T-cell (primary cell): ENCODE data around the gene PLCB1. TPM values are rescaled to one million over a fixed set of nuclear protein-coding genes. Genes with fewer than 3 reads are reported as not detected.

Experiments used
- ATAC-seq, 4 experiments: fragments of 200-7000 bp in 3 of 4; fragments of 150-1000 bp in 1 of 4; cut with Tn5 transposase; replicated peaks in 1 of 4; 1 replicate in 3 of 4; 2 replicates in 1 of 4; pipeline ENCODE4 v1.10.0; 2021; ENCODE audit warnings: moderate library complexity in 3 of 4, mild to moderate bottlenecking in 2 of 4, moderate number of reproducible peaks in 1 of 4
- CTCF ChIA-PET, 2 donors: fragments of 300-600 bp; sonication (Branson Sonifier 250); formaldehyde crosslinking; loops; one replicate each; lab custom pipeline; 2022; ENCODE audit warnings: antibody characterized with exemption in 2 of 2; lab: Charles Lee
- POLR2A ChIA-PET, 2 donors: fragments of 300-600 bp; sonication (Branson Sonifier 250); formaldehyde crosslinking; loops; one replicate each; lab custom pipeline; 2022; ENCODE audit warnings: antibody characterized with exemption in 2 of 2; lab: Charles Lee
- DNase-seq, 35 experiments: peaks; one replicate each; pipeline versions ENCODE4 v3.0.0 to v3.0.0-alpha.2; 2013 to 2023
- H3K27ac ChIP-seq: one replicate; pipeline ENCODE4 v1.5.1; 2013; ENCODE audit warnings: low read length
- H3K27me3 ChIP-seq, 2 experiments: replicated peaks in 1 of 2; 1 replicate in 1 of 2; 2 replicates in 1 of 2; pipeline versions ENCODE4 v1.6.1 to v1.7.0; 2013; ENCODE audit warnings: low read length in 1 of 2, mixed read lengths in 1 of 2; ENCODE audit not compliant: control insufficient read depth in 2 of 2, insufficient read depth in 2 of 2; ENCODE audit errors: extremely low read depth in 1 of 2
- H3K36me3 ChIP-seq, 2 donors: 1 replicate in 1 of 2; 2 replicates in 1 of 2; pipeline versions ENCODE4 v1.6.1 to v1.7.0; 2013; ENCODE audit warnings: low read length in 1 of 2; ENCODE audit not compliant: control insufficient read depth in 2 of 2, insufficient read depth in 1 of 2; ENCODE audit errors: extremely low read depth in 1 of 2
- H3K4me1 ChIP-seq, 2 experiments: 1 replicate in 1 of 2; 2 replicates in 1 of 2; pipeline versions ENCODE4 v1.6.1 to v1.7.0; 2013; ENCODE audit warnings: low read length in 2 of 2, mixed read lengths in 1 of 2; ENCODE audit not compliant: insufficient read depth in 2 of 2, control insufficient read depth in 1 of 2; ENCODE audit errors: extremely low read depth in 1 of 2
- H3K4me3 ChIP-seq, 2 donors: 1 replicate in 1 of 2; 2 replicates in 1 of 2; pipeline versions ENCODE4 v1.5.1 to v1.7.0; 2013; ENCODE audit warnings: mild to moderate bottlenecking in 2 of 2, low read length in 1 of 2, moderate library complexity in 1 of 2; ENCODE audit not compliant: control insufficient read depth in 1 of 2; ENCODE audit errors: extremely low read depth in 1 of 2
- H3K9me3 ChIP-seq: 2 replicates; pipeline ENCODE4 v1.7.0; 2013
- H3K27ac Mint-ChIP-seq, 2 donors: one replicate each; pipeline ENCODE4 v1.8.0; 2020 to 2021; ENCODE audit warnings: mild to moderate bottlenecking in 2 of 2, mixed read lengths in 2 of 2
- H3K27me3 Mint-ChIP-seq, 2 donors: one replicate each; pipeline ENCODE4 v1.8.0; 2021 to 2022; ENCODE audit warnings: mixed read lengths in 2 of 2
- H3K36me3 Mint-ChIP-seq: one replicate; pipeline ENCODE4 v1.8.0; 2021; ENCODE audit warnings: mixed read lengths
- H3K4me1 Mint-ChIP-seq, 3 donors: one replicate each; pipeline ENCODE4 v1.8.0; 2020 to 2022; ENCODE audit warnings: mixed read lengths in 3 of 3, mild to moderate bottlenecking in 1 of 3
- H3K4me3 Mint-ChIP-seq, 3 donors: one replicate each; pipeline ENCODE4 v1.8.0; 2020 to 2022; ENCODE audit warnings: mild to moderate bottlenecking in 3 of 3, mixed read lengths in 3 of 3, moderate library complexity in 3 of 3
- H3K9me3 Mint-ChIP-seq, 3 donors: one replicate each; pipeline ENCODE4 v1.8.0; 2020 to 2022; ENCODE audit warnings: mixed read lengths in 3 of 3
- WGBS: methylation state at CpG from one replicate; pipeline ENCODE4 v1.1.5; 2013; ENCODE audit warnings: missing lambda C conversion rate; ENCODE audit not compliant: insufficient coverage; 5-methylcytosine and 5-hydroxymethylcytosine counted together
- total RNA-seq, 35 experiments: library from RNA in 6 of 35; stranded (reverse) in 6 of 35; fragments of 120-200 nt in 1 of 35; gene quantifications; one replicate each; pipeline versions ENCODE4 v1.2.1 to v1.2.4 and lab custom pipeline; 2013 to 2026

Gene PLCB1
- total RNA-seq, 5 donors from 2014 or later (not counting 1 experiment from before 2014, with no cell fraction given), result 3.3 to 15.1 (median 7.4) TPM

- H3K4me1 ChIP-seq, result no peaks in the 10 kb centered on the region
- no peaks in the 10 kb centered on the region for H3K36me3 ChIP-seq
- no peak for ATAC-seq
- Mint-ChIP-seq H3K4me3 (no peak overlapping the region), H3K36me3 (peaks cover 9% of the 10 kb centered on the region), H3K27me3 (no peaks in the 10 kb centered on the region), H3K9me3 (no peaks in the 10 kb centered on the region), H3K27ac (no peak overlapping the region), H3K4me1 (no peaks in the 10 kb centered on the region)
- no peak for DNase-seq
- ChIA-PET POLR2A (no interaction called here), CTCF (interaction anchor here in 1 of 2 donors (0.5 kb wide), 1 partner anchor 26 kb away, joined by 4 read pairs; no protein-coding TSS in a partner anchor)
- H3K4me3 ChIP-seq, result no peak overlapping the region
- no peak overlapping the region for H3K27ac ChIP-seq
- no peaks in the 10 kb centered on the region for H3K27me3 ChIP-seq
- WGBS, result 67% methylated on average over 1 of the region's 1 CpG
- no peaks in the 10 kb centered on the region for H3K9me3 ChIP-seq
These were observed 514.6 kb downstream of the PLCB1 start for GRCh38 chr20:8646716-8647115.

GRCh38 chr20:8647961-8648441 lies 515.9 kb downstream of the PLCB1 start:
- Histone ChIP-seq H3K4me3 (no peak overlapping the region), H3K27me3 (no peaks in the 10 kb centered on the region), H3K4me1 (no peaks in the 10 kb centered on the region), H3K36me3 (no peaks in the 10 kb centered on the region), H3K27ac (no peak overlapping the region), H3K9me3 (no peaks in the 10 kb centered on the region)
- ChIA-PET POLR2A (no interaction called here), CTCF (no interaction called here)
- no peak overlapping the region for H3K27ac Mint-ChIP-seq
- H3K9me3 Mint-ChIP-seq, result no peaks in the 10 kb centered on the region
- H3K27me3 Mint-ChIP-seq, result no peaks in the 10 kb centered on the region
- peaks cover 9% of the 10 kb centered on the region for H3K36me3 Mint-ChIP-seq
- ATAC-seq, result no peak
- WGBS, result 86% methylated on average over 1 of the region's 5 CpGs
- DNase-seq, result no peak
- no peak overlapping the region for H3K4me3 Mint-ChIP-seq
- H3K4me1 Mint-ChIP-seq, result no peaks in the 10 kb centered on the region

- no peak overlapping the region for H3K27ac Mint-ChIP-seq
- H3K4me3 ChIP-seq, result no peak overlapping the region
- CTCF ChIA-PET, result no interaction called here
- no peak for ATAC-seq
- H3K36me3 Mint-ChIP-seq, result peaks cover 9% of the 10 kb centered on the region
- no peaks in the 10 kb centered on the region for H3K9me3 Mint-ChIP-seq
- H3K27ac ChIP-seq, result no peak overlapping the region
- H3K27me3 Mint-ChIP-seq, result no peaks in the 10 kb centered on the region
- no peak overlapping the region for H3K4me3 Mint-ChIP-seq
- no peaks in the 10 kb centered on the region for H3K27me3 ChIP-seq
- DNase-seq, result no peak
- no peaks in the 10 kb centered on the region for H3K36me3 ChIP-seq
- no peaks in the 10 kb centered on the region for H3K9me3 ChIP-seq
- H3K4me1 ChIP-seq, result no peaks in the 10 kb centered on the region
- POLR2A ChIA-PET, result no interaction called here
- no peaks in the 10 kb centered on the region for H3K4me1 Mint-ChIP-seq
- WGBS, result 100% methylated on average over 1 of the region's 2 CpGs
These were observed 516.4 kb downstream of the PLCB1 start for GRCh38 chr20:8648466-8648865.

GRCh38 chr20:8652396-8652795 lies 520.3 kb downstream of the PLCB1 start:
- H3K27me3 ChIP-seq, result no peaks in the 10 kb centered on the region
- no peaks in the 10 kb centered on the region for H3K4me1 ChIP-seq
- Mint-ChIP-seq H3K27me3 (no peaks in the 10 kb centered on the region), H3K36me3 (no peaks in the 10 kb centered on the region), H3K4me3 (no peak overlapping the region), H3K9me3 (no peaks in the 10 kb centered on the region), H3K4me1 (no peaks in the 10 kb centered on the region), H3K27ac (no peak overlapping the region)
- ChIA-PET POLR2A (no interaction called here), CTCF (no interaction called here)
- DNase-seq (no peak), ATAC-seq (no peak)
- no peaks in the 10 kb centered on the region for H3K9me3 ChIP-seq
- no CpG with 5 or more reads among the region's 3 CpGs for WGBS
- no peak overlapping the region for H3K4me3 ChIP-seq
- H3K36me3 ChIP-seq, result no peaks in the 10 kb centered on the region
- no peak overlapping the region for H3K27ac ChIP-seq

- H3K27me3 ChIP-seq, result no peaks in the 10 kb centered on the region
- ChIA-PET CTCF (no interaction called here), POLR2A (no interaction called here)
- Mint-ChIP-seq H3K4me1 (no peaks in the 10 kb centered on the region), H3K9me3 (no peaks in the 10 kb centered on the region), H3K27ac (no peak overlapping the region), H3K27me3 (no peaks in the 10 kb centered on the region), H3K4me3 (no peak overlapping the region), H3K36me3 (no peaks in the 10 kb centered on the region)
- no peak overlapping the region for H3K4me3 ChIP-seq
- no peaks in the 10 kb centered on the region for H3K4me1 ChIP-seq
- ATAC-seq (no peak), DNase-seq (no peak)
- H3K27ac ChIP-seq, result no peak overlapping the region
- H3K36me3 ChIP-seq, result no peaks in the 10 kb centered on the region
- H3K9me3 ChIP-seq, result no peaks in the 10 kb centered on the region
- no CpG with 5 or more reads among the region's 2 CpGs for WGBS
These were observed 522.4 kb downstream of the PLCB1 start for GRCh38 chr20:8654486-8654885.

GRCh38 chr20:8656335-8656734 lies 524.3 kb downstream of the PLCB1 start:
- no peaks in the 10 kb centered on the region for H3K36me3 Mint-ChIP-seq
- H3K9me3 Mint-ChIP-seq, result no peaks in the 10 kb centered on the region

GRCh38 chr20:8657664-8658063 lies 525.6 kb downstream of the PLCB1 start:
- Histone ChIP-seq H3K4me1 (no peaks in the 10 kb centered on the region), H3K36me3 (no peaks in the 10 kb centered on the region), H3K27ac (no peak overlapping the region), H3K4me3 (no peak overlapping the region), H3K9me3 (no peaks in the 10 kb centered on the region), H3K27me3 (no peaks in the 10 kb centered on the region)
- Mint-ChIP-seq H3K36me3 (no peaks in the 10 kb centered on the region), H3K27ac (no peak overlapping the region), H3K4me3 (no peak overlapping the region), H3K4me1 (no peaks in the 10 kb centered on the region), H3K9me3 (no peaks in the 10 kb centered on the region), H3K27me3 (no peaks in the 10 kb centered on the region)
- DNase-seq, result no peak
- ATAC-seq, result no peak
- ChIA-PET POLR2A (no interaction called here), CTCF (no interaction called here)

More at GRCh38 chr20:8656335-8656734, 524.3 kb downstream of the PLCB1 start:
- DNase-seq (no peak), ATAC-seq (no peak)
- WGBS, result no CpG with 5 or more reads among the region's 1 CpG
- Histone ChIP-seq H3K9me3 (no peaks in the 10 kb centered on the region), H3K27me3 (no peaks in the 10 kb centered on the region), H3K36me3 (no peaks in the 10 kb centered on the region), H3K27ac (no peak overlapping the region), H3K4me1 (no peaks in the 10 kb centered on the region), H3K4me3 (no peak overlapping the region)
- H3K4me3 Mint-ChIP-seq, result no peak overlapping the region
- CTCF ChIA-PET, result no interaction called here
- POLR2A ChIA-PET, result no interaction called here
- H3K27ac Mint-ChIP-seq, result no peak overlapping the region
- no peaks in the 10 kb centered on the region for H3K4me1 Mint-ChIP-seq
- H3K27me3 Mint-ChIP-seq, result no peaks in the 10 kb centered on the region
